ENCODE data around the gene TRIM56. TPM values are rescaled to one million over a fixed set of nuclear protein-coding genes. Genes with fewer than 3 reads are reported as not detected.

Gene TRIM56
- total and polyA plus RNA-seq, 2 of the 13 experiments (the other 11 are each of a cell fraction or from before 2014, with no cell fraction given): 3.2 to 7.1 TPM

DNA sequence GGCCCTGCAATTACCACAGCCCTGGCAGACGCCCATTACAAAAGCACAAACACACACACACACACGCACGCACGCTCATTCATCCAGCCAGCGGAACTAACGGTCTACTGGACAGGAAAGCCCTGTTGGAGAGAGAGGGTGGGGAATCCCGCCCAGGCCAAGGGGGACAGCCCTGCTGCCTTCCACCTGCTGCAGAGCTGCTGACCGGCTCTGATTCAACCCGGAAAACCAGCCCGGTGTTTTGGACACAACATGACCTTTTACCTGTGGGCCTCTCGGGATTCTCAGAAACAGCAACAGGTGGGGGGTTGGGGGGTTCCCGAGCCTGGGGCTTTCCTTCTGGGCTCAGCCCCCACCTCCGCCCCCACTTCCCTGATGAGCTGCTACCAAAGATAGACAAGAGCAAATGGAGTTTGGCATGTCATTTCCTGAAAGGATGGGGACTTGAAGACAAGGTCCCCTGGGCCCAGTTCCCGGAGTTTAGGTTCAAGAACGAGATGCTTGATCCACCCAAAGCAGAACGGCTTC, 23.1 kb downstream of the TRIM56 start (continued):
- TF ChIP-seq HNF1B (CRISPR knock-in tag; IDR thresholded peaks at IDR 0.05) (no peak), BCL6 (CRISPR knock-in tag; IDR thresholded peaks at IDR 0.05) (peak; percentile 29), TAF15 (IDR thresholded peaks at IDR 0.05; ENCODE audit: low read depth, low read length, poor library complexity, severe bottlenecking) (no peak), SNAPC2 (CRISPR knock-in tag; IDR thresholded peaks at IDR 0.05) (no peak), ARID3A (IDR thresholded peaks at IDR 0.05; ENCODE audit: low read depth, low read length) (no peak), CREM (IDR thresholded peaks at IDR 0.05) (peak; percentile 39; the same call in 1 of the 2 replicates), CREM (CRISPR knock-in tag; IDR thresholded peaks at IDR 0.05) (no peak), RFXAP (CRISPR knock-in tag; IDR thresholded peaks at IDR 0.05; ENCODE audit: borderline replicate concordance) (no peak), FOSL1 (CRISPR knock-in tag; IDR thresholded peaks at IDR 0.05; ENCODE audit: borderline replicate concordance) (no peak), KDM2A (CRISPR knock-in tag; IDR thresholded peaks at IDR 0.05; ENCODE audit: borderline replicate concordance, low read depth) (no peak), KDM6A (CRISPR knock-in tag; IDR thresholded peaks at IDR 0.05; ENCODE audit: low read depth) (0 out of 2 replicates have a peak, but pooled peaks have one; percentile 28)
- TF ChIP-seq, protein P1, sequence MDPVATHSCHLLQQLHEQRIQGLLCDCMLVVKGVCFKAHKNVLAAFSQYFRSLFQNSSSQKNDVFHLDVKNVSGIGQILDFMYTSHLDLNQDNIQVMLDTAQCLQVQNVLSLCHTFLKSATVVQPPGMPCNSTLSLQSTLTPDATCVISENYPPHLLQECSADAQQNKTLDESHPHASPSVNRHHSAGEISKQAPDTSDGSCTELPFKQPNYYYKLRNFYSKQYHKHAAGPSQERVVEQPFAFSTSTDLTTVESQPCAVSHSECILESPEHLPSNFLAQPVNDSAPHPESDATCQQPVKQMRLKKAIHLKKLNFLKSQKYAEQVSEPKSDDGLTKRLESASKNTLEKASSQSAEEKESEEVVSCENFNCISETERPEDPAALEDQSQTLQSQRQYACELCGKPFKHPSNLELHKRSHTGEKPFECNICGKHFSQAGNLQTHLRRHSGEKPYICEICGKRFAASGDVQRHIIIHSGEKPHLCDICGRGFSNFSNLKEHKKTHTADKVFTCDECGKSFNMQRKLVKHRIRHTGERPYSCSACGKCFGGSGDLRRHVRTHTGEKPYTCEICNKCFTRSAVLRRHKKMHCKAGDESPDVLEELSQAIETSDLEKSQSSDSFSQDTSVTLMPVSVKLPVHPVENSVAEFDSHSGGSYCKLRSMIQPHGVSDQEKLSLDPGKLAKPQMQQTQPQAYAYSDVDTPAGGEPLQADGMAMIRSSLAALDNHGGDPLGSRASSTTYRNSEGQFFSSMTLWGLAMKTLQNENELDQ (CRISPR knock-in tag; IDR thresholded peaks at IDR 0.05; ENCODE audit: borderline replicate concordance): no peak
- TF ChIP-seq, protein P2, sequence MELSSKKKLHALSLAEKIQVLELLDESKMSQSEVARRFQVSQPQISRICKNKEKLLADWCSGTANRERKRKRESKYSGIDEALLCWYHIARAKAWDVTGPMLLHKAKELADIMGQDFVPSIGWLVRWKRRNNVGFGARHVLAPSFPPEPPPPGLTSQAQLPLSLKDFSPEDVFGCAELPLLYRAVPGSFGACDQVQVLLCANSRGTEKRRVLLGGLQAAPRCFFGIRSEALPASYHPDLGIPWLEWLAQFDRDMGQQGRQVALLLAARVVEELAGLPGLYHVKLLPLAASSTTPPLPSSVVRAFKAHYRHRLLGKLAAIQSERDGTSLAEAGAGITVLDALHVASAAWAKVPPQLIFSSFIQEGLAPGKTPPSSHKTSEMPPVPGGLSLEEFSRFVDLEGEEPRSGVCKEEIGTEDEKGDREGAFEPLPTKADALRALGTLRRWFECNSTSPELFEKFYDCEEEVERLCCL (CRISPR knock-in tag; IDR thresholded peaks at IDR 0.05; ENCODE audit: borderline replicate concordance): no peak
- TF ChIP-seq, protein P3, sequence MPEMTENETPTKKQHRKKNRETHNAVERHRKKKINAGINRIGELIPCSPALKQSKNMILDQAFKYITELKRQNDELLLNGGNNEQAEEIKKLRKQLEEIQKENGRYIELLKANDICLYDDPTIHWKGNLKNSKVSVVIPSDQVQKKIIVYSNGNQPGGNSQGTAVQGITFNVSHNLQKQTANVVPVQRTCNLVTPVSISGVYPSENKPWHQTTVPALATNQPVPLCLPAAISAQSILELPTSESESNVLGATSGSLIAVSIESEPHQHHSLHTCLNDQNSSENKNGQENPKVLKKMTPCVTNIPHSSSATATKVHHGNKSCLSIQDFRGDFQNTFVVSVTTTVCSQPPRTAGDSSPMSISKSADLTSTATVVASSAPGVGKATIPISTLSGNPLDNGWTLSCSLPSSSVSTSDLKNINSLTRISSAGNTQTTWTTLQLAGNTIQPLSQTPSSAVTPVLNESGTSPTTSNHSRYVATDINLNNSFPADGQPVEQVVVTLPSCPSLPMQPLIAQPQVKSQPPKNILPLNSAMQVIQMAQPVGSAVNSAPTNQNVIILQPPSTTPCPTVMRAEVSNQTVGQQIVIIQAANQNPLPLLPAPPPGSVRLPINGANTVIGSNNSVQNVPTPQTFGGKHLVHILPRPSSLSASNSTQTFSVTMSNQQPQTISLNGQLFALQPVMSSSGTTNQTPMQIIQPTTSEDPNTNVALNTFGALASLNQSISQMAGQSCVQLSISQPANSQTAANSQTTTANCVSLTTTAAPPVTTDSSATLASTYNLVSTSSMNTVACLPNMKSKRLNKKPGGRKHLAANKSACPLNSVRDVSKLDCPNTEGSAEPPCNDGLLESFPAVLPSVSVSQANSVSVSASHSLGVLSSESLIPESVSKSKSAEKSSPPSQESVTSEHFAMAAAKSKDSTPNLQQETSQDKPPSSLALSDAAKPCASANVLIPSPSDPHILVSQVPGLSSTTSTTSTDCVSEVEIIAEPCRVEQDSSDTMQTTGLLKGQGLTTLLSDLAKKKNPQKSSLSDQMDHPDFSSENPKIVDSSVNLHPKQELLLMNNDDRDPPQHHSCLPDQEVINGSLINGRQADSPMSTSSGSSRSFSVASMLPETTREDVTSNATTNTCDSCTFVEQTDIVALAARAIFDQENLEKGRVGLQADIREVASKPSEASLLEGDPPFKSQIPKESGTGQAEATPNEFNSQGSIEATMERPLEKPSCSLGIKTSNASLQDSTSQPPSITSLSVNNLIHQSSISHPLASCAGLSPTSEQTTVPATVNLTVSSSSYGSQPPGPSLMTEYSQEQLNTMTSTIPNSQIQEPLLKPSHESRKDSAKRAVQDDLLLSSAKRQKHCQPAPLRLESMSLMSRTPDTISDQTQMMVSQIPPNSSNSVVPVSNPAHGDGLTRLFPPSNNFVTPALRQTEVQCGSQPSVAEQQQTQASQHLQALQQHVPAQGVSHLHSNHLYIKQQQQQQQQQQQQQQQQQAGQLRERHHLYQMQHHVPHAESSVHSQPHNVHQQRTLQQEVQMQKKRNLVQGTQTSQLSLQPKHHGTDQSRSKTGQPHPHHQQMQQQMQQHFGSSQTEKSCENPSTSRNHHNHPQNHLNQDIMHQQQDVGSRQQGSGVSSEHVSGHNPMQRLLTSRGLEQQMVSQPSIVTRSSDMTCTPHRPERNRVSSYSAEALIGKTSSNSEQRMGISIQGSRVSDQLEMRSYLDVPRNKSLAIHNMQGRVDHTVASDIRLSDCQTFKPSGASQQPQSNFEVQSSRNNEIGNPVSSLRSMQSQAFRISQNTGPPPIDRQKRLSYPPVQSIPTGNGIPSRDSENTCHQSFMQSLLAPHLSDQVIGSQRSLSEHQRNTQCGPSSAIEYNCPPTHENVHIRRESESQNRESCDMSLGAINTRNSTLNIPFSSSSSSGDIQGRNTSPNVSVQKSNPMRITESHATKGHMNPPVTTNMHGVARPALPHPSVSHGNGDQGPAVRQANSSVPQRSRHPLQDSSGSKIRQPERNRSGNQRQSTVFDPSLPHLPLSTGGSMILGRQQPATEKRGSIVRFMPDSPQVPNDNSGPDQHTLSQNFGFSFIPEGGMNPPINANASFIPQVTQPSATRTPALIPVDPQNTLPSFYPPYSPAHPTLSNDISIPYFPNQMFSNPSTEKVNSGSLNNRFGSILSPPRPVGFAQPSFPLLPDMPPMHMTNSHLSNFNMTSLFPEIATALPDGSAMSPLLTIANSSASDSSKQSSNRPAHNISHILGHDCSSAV (CRISPR knock-in tag; IDR thresholded peaks at IDR 0.05; ENCODE audit: borderline replicate concordance): no peak
